Measurements from ENCODE around the gene TGFBR2.

The TGFBR2 gene

GRCh38 chr3:30660136-30660535, 53.7 kb downstream of the TGFBR2 start:
- no peak for TF ChIP-seq POLR2AphosphoS5 (IDR thresholded peaks at IDR 0.05; ENCODE audit: low read depth, low read length)
- no peak for TF ChIP-seq SIN3A (IDR thresholded peaks at IDR 0.05; ENCODE audit: borderline replicate concordance, insufficient read depth, low read length)
- TF ChIP-seq REST (IDR thresholded peaks at IDR 0.05; ENCODE audit: insufficient read depth in 1 of 2, low read depth in 2 of 2, low read length in 2 of 2), result no peak
- TF ChIP-seq TAF1 (IDR thresholded peaks at IDR 0.05; ENCODE audit: borderline replicate concordance, insufficient read depth, low read length), result no peak
- TF ChIP-seq FOXP2 (optimal IDR thresholded peaks at IDR 0.05; ENCODE audit: borderline replicate concordance, extremely low read depth, extremely low read length, insufficient read depth), result no peak

- TF ChIP-seq SIN3A (IDR thresholded peaks at IDR 0.05; ENCODE audit: borderline replicate concordance, insufficient read depth, low read length) (no peak), FOXP2 (optimal IDR thresholded peaks at IDR 0.05; ENCODE audit: borderline replicate concordance, extremely low read depth, extremely low read length, insufficient read depth) (no peak), REST (IDR thresholded peaks at IDR 0.05; ENCODE audit: insufficient read depth in 1 of 2, low read depth in 2 of 2, low read length in 2 of 2) (no peak), TAF1 (IDR thresholded peaks at IDR 0.05; ENCODE audit: borderline replicate concordance, insufficient read depth, low read length) (no peak), POLR2AphosphoS5 (IDR thresholded peaks at IDR 0.05; ENCODE audit: low read depth, low read length) (no peak)
Measured at GRCh38 chr3:30660656-30661055, 54.3 kb downstream of the TGFBR2 start.

DNA sequence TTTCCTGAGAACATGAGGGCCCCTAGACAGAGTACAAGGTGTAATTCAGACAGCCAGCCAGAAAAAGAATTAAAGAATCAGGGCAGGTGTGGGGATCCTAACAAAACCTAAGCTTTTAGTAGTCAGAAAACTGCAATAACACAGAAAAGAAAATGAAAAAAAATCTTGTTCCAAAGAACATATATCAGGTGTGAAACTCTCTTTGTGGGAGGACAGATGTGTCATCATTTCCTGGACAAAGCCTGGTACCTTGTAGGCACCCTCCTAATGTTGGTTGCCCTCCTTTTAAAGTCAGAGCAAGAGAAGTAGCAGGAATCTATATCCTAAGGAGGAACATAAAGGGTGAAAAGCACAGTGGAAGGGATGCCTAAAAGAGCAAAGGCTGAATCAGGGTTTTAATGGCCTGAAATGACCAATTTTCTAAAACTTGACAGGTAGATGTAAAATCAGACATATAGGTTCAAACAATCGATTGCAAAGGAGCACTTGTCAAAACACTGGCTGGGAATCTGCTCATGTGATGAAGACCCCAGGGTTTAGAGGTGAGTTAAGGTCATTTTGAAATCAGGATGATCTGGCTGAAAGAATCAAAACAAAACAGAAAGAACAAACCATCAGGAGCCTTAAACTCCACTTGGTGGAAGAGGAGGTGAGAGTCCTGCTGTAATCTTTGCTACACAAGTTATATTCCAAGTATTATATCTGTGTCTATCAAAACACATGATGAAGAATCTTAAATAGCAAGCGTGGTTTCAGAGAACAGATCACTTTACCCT, 54.9 kb downstream of the TGFBR2 start:
- no peak for TF ChIP-seq FOXP2 (optimal IDR thresholded peaks at IDR 0.05; ENCODE audit: borderline replicate concordance, extremely low read depth, extremely low read length, insufficient read depth)
- no peak for TF ChIP-seq POLR2AphosphoS5 (IDR thresholded peaks at IDR 0.05; ENCODE audit: low read depth, low read length)
- no peak for TF ChIP-seq SIN3A (IDR thresholded peaks at IDR 0.05; ENCODE audit: borderline replicate concordance, insufficient read depth, low read length)
- TF ChIP-seq REST (IDR thresholded peaks at IDR 0.05; ENCODE audit: insufficient read depth in 1 of 2, low read depth in 2 of 2, low read length in 2 of 2), result no peak
- TF ChIP-seq TAF1 (IDR thresholded peaks at IDR 0.05; ENCODE audit: borderline replicate concordance, insufficient read depth, low read length), result no peak

DNA sequence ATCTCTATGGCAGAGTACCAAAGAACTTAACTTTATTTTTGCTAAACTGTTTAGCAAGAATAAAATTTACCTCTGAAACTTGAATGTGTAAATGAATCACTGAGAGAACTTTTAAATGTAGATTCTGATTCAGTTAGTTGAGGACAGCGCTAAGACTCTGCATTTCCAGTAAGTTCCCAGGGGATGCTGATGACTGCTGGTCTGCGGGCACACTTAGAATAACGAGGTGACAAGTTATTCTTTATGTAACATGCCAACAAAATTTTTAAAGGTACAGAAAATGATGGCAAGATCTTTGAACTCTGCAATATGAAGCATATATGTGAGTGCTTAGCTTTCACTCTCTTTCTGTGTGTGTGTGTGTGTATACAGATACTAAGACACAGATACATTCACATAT, 56.4 kb downstream of the TGFBR2 start:
- no peak for TF ChIP-seq POLR2AphosphoS5 (IDR thresholded peaks at IDR 0.05; ENCODE audit: low read depth, low read length)
- TF ChIP-seq REST (IDR thresholded peaks at IDR 0.05; ENCODE audit: insufficient read depth in 1 of 2, low read depth in 2 of 2, low read length in 2 of 2), result no peak
- no peak for TF ChIP-seq SIN3A (IDR thresholded peaks at IDR 0.05; ENCODE audit: borderline replicate concordance, insufficient read depth, low read length)
- TF ChIP-seq FOXP2 (optimal IDR thresholded peaks at IDR 0.05; ENCODE audit: borderline replicate concordance, extremely low read depth, extremely low read length, insufficient read depth), result no peak

Measured in PFSK-1 (cell line).